Measurements from ENCODE around the gene CCDC92B. TPM values are rescaled to one million over a fixed set of nuclear protein-coding genes. Genes with fewer than 3 reads are reported as not detected.
A peak's percentile ranks its signal among the peaks of the same experiment; 100 is the strongest.

CCDC92B gene
- total RNA-seq, 3 donors from 2014 or later (not counting 1 experiment from before 2014, with no cell fraction given) = not detected

DNA sequence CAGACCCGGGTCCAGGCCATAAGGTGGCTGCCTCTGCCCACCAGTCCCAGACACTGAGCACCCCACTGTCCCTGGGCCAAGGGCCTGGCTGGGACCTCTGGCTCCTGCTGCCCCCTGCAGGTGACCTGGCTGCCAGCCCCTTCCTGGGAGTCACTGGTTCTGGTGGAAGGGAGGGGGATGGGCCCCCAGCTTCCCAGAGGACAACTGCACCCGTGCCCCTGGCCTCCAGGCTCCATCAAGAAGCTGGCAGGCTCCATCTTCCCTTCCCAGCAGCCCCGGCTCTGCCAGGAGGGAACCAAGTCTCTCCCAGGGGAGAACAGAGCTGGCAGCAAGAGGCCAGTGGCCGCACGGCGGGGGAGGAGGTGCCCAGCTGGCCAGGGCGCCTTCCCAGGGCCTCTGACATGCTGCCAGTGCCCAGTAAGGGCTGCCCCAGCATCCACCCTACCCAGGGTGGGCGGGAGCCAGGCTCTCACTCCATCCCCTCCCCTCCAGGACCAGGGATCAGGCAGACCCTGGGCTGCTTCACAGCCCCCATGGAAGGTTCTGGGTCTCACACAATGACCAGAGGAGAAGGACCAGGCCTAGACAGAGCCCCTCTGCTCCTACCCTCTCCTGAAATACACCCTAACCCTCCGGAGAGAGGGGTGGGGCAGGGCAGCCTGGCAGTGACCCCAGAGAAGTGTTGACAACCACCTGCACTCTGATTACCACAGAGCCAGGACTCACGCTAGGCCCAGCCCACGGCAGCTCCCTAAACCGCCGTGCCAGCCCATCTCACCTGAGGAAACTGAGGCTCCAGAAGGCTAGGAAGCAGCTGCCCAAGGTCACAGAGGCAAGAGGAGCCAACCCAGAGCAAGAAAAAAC lies 41.5 kb downstream of the CCDC92B start:
- Histone ChIP-seq H3K27me3 (ENCODE audit: control insufficient read depth, insufficient read depth, low read length) (no peaks in the 10 kb centered on the region), H3K36me3 (ENCODE audit: control insufficient read depth, insufficient read depth, low read length) (peaks cover 7% of the 10 kb centered on the region), H3K9me3 (ENCODE audit: control insufficient read depth, insufficient read depth, low read length) (no peaks in the 10 kb centered on the region), H3K27ac (ENCODE audit: low read length) (no peak overlapping the region), H3K4me1 (ENCODE audit: control insufficient read depth, insufficient read depth, low read length) (peaks cover 65% of the 10 kb centered on the region), H3K4me3 (ENCODE audit: low read length) (no peak overlapping the region)
- TF ChIP-seq, protein P1, sequence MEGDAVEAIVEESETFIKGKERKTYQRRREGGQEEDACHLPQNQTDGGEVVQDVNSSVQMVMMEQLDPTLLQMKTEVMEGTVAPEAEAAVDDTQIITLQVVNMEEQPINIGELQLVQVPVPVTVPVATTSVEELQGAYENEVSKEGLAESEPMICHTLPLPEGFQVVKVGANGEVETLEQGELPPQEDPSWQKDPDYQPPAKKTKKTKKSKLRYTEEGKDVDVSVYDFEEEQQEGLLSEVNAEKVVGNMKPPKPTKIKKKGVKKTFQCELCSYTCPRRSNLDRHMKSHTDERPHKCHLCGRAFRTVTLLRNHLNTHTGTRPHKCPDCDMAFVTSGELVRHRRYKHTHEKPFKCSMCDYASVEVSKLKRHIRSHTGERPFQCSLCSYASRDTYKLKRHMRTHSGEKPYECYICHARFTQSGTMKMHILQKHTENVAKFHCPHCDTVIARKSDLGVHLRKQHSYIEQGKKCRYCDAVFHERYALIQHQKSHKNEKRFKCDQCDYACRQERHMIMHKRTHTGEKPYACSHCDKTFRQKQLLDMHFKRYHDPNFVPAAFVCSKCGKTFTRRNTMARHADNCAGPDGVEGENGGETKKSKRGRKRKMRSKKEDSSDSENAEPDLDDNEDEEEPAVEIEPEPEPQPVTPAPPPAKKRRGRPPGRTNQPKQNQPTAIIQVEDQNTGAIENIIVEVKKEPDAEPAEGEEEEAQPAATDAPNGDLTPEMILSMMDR (IDR thresholded peaks at IDR 0.05) = no peak
- 93% methylated on average over 13 of the region's 13 CpGs for WGBS (ENCODE audit: insufficient coverage)
- intact Hi-C loops (cut with micrococcal nuclease) = no loop called here
- H3K27ac Mint-ChIP-seq = no peak overlapping the region
- H3K9me3 Mint-ChIP-seq = no peaks in the 10 kb centered on the region
- peak overlapping the region; percentile 28 for H3K4me3 Mint-ChIP-seq
- H3K4me1 Mint-ChIP-seq = peaks cover 32 to 53% of the 10 kb centered on the region in 2 donors
- peak in 1 of 2 donors; percentile 29 for DNase-seq
- no peak for ATAC-seq
- no peaks in the 10 kb centered on the region for H3K27me3 Mint-ChIP-seq (ENCODE audit: low read depth in 2 of 2)
- H3K36me3 Mint-ChIP-seq = no peaks in the 10 kb centered on the region

DNA sequence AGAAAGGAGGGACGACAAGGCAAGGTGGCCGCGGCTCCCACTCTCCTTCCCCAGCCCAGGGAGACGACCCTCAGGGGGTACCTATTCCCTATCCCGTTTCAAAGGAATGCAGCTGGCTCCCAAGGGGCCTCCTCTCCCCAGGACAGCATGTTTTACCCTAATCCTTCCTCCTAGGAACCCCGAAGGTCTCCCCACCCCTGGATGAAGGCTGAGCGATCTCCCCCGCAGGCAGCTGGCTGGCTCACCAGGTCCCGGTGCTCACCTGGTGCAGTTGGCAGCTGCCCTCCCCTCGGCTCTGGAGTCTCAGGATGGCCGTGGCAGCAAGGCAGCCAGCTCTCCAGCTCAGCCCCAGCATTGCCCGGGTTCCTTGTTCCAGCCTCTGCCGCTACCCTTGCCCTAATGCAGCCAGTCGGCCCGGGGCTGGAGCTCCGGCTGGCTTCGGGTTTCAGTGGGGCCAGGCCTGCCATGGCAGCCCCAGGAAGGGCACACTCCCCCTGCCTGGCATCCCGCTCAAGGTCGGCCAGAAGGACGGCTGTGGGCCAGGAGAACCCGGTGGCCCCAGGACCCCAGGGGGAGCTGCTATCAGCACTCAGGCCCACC lies 42.4 kb downstream of the CCDC92B start:
- Mint-ChIP-seq H3K4me1 (peaks cover 26 to 47% of the 10 kb centered on the region in 2 donors), H3K9me3 (no peaks in the 10 kb centered on the region), H3K4me3 (no peak overlapping the region), H3K27me3 (ENCODE audit: low read depth in 2 of 2) (no peaks in the 10 kb centered on the region), H3K27ac (no peak overlapping the region), H3K36me3 (no peaks in the 10 kb centered on the region)
- no peak for ATAC-seq
- Histone ChIP-seq H3K4me3 (ENCODE audit: low read length) (no peak overlapping the region), H3K9me3 (ENCODE audit: control insufficient read depth, insufficient read depth, low read length) (no peaks in the 10 kb centered on the region), H3K27ac (ENCODE audit: low read length) (no peak overlapping the region), H3K36me3 (ENCODE audit: control insufficient read depth, insufficient read depth, low read length) (peaks cover 11% of the 10 kb centered on the region), H3K4me1 (ENCODE audit: control insufficient read depth, insufficient read depth, low read length) (peaks cover 64% of the 10 kb centered on the region), H3K27me3 (ENCODE audit: control insufficient read depth, insufficient read depth, low read length) (no peaks in the 10 kb centered on the region)
- DNase-seq = no peak
- TF ChIP-seq, protein P1 (IDR thresholded peaks at IDR 0.05) = no peak
- intact Hi-C loops (cut with micrococcal nuclease) = no loop called here
- 93% methylated on average over 21 of the region's 21 CpGs for WGBS (ENCODE audit: insufficient coverage)

DNA sequence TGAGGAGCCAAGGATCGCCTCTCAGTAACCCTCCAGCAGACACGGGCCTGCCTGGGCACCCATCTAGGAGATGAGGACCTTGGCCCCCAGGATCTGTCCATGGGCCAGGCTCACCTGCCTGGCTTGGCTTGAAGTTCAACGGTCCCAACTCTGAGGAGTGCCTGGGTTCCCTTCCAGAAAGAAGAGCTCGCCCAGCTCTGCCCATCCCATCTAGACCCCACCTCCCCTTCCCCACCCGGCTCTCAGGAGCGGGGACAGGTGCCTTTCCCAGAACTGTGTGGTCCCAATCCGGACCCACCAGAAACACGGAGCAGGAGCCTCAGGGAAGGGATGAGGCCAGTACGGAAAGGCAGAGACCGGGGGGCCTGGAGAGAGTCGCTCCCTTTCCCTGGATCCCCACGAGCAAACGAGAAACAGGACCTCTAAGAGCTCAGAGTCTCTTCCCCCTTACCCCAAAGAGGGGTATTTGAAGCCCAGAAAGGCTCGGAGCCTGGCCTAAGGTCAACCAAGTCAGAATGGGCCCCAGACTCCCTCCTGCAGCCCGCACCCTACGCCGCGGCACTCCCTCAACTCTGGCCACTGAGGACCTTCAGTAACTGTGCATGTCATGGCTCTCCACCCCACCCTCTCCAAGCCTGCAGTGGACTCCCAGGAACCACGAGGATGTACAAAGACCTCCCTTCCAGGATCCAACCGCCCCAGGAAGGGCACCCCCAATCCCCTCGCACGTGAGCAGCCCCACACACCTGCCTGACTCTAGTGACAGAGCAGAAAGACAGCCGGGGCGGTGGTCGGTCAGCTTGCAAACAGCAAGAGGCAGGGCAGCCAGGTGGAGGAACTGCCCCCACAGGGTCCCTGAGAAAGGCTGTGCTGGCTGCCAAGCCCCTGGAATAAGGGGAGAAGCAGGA lies 43.3 kb downstream of the CCDC92B start:
- no peaks in the 10 kb centered on the region for H3K27me3 Mint-ChIP-seq (ENCODE audit: low read depth in 2 of 2)
- no peak overlapping the region for H3K4me3 Mint-ChIP-seq
- H3K36me3 ChIP-seq (ENCODE audit: control insufficient read depth, insufficient read depth, low read length) = peaks cover 15% of the 10 kb centered on the region
- TF ChIP-seq, protein P1 (IDR thresholded peaks at IDR 0.05) = no peak
- peaks cover 70% of the 10 kb centered on the region for H3K4me1 ChIP-seq (ENCODE audit: control insufficient read depth, insufficient read depth, low read length)
- H3K27ac Mint-ChIP-seq = peak overlapping the region in 1 of 2 donors; percentile 64
- no peaks in the 10 kb centered on the region for H3K9me3 ChIP-seq (ENCODE audit: control insufficient read depth, insufficient read depth, low read length)
- WGBS (ENCODE audit: insufficient coverage) = 93% methylated on average over 25 of the region's 25 CpGs
- DNase-seq (no peak), ATAC-seq (no peak)
- intact Hi-C loops (cut with micrococcal nuclease) = no loop called here
- no peaks in the 10 kb centered on the region for H3K9me3 Mint-ChIP-seq
- H3K27me3 ChIP-seq (ENCODE audit: control insufficient read depth, insufficient read depth, low read length) = no peaks in the 10 kb centered on the region
- no peaks in the 10 kb centered on the region for H3K36me3 Mint-ChIP-seq
- H3K4me3 ChIP-seq (ENCODE audit: low read length) = no peak overlapping the region
- peaks cover 25 to 44% of the 10 kb centered on the region in 2 donors for H3K4me1 Mint-ChIP-seq
- no peak overlapping the region for H3K27ac ChIP-seq (ENCODE audit: low read length)

All from natural killer cell (primary cell).